Neural crest cell (in vitro differentiated cells): ENCODE data around the gene LIN37. TPM values are rescaled to one million over a fixed set of nuclear protein-coding genes. Genes with fewer than 3 reads are reported as not detected.

Source experiments
- DNase-seq: peaks from one replicate; pipeline ENCODE4 v3.0.0; 2021; ENCODE audit warnings: low read depth, mixed read lengths, low spot score
- H3K27ac Mint-ChIP-seq: one replicate; pipeline ENCODE4 v1.8.0; 2021; ENCODE audit warnings: mild to moderate bottlenecking, mixed read lengths; ENCODE audit not compliant: unreplicated experiment
- H3K27me3 Mint-ChIP-seq: 2 replicates; pipeline ENCODE4 v1.8.0; 2021; ENCODE audit warnings: low read depth, mild to moderate bottlenecking, mixed read lengths
- H3K36me3 Mint-ChIP-seq: 2 replicates; pipeline ENCODE4 v1.8.0; 2021; ENCODE audit warnings: low read depth, mild to moderate bottlenecking, mixed read lengths
- H3K4me1 Mint-ChIP-seq: 2 replicates; pipeline ENCODE4 v1.8.0; 2021; ENCODE audit warnings: mixed read lengths
- H3K4me3 Mint-ChIP-seq: one replicate; pipeline ENCODE4 v1.8.0; 2021; ENCODE audit warnings: mild to moderate bottlenecking, mixed read lengths
- H3K9me3 Mint-ChIP-seq: 2 replicates; pipeline ENCODE4 v1.8.0; 2021; ENCODE audit warnings: mixed read lengths
- total RNA-seq: library from RNA; stranded (reverse); gene quantifications from 2 replicates; pipeline ENCODE4 v1.2.1, GENCODE V29; 2021
- TF ChIP-seq, protein P1 (sequence below): fragments of 200-600 bp; sonication (generic); conservative IDR thresholded peaks from 2 replicates; pipeline ENCODE4 v1.5.0; 2021; ENCODE audit warnings: antibody characterized with exemption, mild to moderate bottlenecking

The LIN37 gene
- total RNA-seq, 1 donor from 2014 or later: 12.5 TPM

DNA sequence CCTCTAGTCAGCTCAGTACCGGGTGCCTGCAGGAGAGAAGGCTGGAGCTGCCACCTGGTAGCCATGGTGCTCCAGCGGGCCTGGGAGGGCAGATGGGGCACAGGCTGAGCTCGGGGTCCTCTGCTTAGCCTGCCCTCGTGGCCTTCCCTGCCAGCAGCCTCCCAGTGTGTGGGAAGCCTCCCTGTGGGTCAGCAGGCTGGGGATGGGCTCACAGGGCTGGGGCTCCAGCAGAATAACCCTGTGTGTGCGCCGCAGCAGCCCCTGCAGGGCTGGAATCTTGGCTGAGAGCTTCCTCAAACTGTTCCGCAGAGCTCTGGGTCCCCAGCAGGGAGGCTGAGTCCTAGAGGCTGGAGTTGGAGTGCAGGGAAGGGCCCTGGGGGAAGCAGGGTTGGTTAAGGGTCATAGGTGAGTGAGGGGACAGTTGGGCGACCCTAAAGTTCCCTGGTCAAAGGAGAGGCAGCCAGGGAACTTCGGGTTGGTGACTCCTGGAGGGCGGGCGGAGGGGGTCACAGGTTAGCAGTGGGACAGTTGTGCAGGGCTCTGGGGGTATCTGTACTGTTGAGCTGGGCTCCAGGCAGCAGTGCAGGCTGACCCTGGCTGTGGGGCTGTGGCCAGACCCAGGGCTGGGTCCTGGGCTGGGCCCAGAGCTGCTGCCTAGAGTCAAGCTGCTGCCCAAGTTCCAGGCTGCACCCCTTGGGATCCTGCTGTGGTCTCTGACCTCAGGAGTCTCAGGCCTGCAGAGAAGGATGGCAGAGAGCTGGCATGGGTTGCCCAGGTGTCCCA lies 41.0 kb downstream of the LIN37 start:
- H3K36me3 Mint-ChIP-seq: no peaks in the 10 kb centered on the region
- no peak for DNase-seq
- H3K4me3 Mint-ChIP-seq: no peak overlapping the region

DNA sequence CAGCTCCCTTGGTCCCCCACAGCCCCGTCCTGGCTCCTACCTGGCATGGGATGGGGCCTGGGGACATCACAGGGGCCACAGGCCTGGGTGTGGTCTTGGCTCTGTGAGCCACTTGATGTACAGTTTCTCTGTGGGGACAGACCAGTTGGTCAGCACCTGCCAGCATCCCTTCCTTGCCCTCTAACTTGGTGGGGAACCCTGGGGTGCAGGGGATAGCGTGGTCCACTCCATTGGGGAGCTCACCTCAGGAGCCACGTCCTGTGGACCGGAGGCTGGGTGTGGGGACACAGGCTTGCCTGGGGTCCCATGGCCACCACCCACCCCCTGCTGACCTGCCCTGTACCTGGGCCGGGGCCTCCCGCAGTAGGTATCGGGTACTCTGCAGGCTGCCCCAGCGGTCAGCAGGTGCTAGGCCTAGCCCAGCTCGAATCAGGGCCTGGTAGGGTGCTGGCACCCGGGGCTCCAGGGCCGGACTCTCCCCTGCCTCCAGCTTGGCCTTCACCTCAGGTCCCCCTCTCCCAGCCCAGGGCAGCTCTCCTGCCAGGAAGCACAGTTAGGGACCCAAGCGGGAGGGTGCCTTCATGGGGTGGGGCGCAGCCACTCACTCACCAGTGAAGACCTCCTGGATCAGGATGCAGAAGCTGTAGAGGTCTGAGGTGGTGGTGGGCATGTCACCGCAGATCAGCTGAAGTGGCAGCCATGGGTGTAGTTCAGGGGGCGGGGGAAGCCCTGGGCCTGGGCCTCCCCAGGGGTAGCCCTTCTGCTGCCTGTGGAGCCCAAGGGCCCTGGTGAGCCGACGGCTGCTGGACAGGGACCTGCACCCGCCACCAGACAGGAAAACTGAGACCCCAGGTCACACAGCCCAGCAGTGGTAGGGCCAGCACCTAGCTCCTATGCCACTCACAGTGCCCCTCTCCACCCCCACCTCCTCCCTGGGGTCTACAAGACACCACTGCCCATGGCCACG lies 41.9 kb downstream of the LIN37 start:
- no peak overlapping the region for H3K27ac Mint-ChIP-seq
- no peak overlapping the region for H3K4me3 Mint-ChIP-seq
- no peaks in the 10 kb centered on the region for H3K9me3 Mint-ChIP-seq
- no peaks in the 10 kb centered on the region for H3K4me1 Mint-ChIP-seq
- H3K27me3 Mint-ChIP-seq: peaks cover 8% of the 10 kb centered on the region
- H3K36me3 Mint-ChIP-seq: no peaks in the 10 kb centered on the region
- no peak for DNase-seq
- TF ChIP-seq, protein P1, sequence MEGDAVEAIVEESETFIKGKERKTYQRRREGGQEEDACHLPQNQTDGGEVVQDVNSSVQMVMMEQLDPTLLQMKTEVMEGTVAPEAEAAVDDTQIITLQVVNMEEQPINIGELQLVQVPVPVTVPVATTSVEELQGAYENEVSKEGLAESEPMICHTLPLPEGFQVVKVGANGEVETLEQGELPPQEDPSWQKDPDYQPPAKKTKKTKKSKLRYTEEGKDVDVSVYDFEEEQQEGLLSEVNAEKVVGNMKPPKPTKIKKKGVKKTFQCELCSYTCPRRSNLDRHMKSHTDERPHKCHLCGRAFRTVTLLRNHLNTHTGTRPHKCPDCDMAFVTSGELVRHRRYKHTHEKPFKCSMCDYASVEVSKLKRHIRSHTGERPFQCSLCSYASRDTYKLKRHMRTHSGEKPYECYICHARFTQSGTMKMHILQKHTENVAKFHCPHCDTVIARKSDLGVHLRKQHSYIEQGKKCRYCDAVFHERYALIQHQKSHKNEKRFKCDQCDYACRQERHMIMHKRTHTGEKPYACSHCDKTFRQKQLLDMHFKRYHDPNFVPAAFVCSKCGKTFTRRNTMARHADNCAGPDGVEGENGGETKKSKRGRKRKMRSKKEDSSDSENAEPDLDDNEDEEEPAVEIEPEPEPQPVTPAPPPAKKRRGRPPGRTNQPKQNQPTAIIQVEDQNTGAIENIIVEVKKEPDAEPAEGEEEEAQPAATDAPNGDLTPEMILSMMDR: no peak

More for the DNA sequence above, 41.0 kb downstream of the LIN37 start:
- Mint-ChIP-seq H3K27me3 (peaks cover 4% of the 10 kb centered on the region), H3K4me1 (no peaks in the 10 kb centered on the region), H3K9me3 (no peaks in the 10 kb centered on the region), H3K27ac (no peak overlapping the region)
- TF ChIP-seq, protein P1: no peak

- H3K4me3 Mint-ChIP-seq: no peak overlapping the region
- H3K27ac Mint-ChIP-seq: no peak overlapping the region
- no peaks in the 10 kb centered on the region for H3K4me1 Mint-ChIP-seq
- TF ChIP-seq, protein P1: no peak
- no peaks in the 10 kb centered on the region for H3K9me3 Mint-ChIP-seq
- no peaks in the 10 kb centered on the region for H3K36me3 Mint-ChIP-seq
- no peak for DNase-seq
- peaks cover 15% of the 10 kb centered on the region for H3K27me3 Mint-ChIP-seq
These were observed 42.8 kb downstream of the LIN37 start for GRCh38 chr19:35790981-35791813.

DNA sequence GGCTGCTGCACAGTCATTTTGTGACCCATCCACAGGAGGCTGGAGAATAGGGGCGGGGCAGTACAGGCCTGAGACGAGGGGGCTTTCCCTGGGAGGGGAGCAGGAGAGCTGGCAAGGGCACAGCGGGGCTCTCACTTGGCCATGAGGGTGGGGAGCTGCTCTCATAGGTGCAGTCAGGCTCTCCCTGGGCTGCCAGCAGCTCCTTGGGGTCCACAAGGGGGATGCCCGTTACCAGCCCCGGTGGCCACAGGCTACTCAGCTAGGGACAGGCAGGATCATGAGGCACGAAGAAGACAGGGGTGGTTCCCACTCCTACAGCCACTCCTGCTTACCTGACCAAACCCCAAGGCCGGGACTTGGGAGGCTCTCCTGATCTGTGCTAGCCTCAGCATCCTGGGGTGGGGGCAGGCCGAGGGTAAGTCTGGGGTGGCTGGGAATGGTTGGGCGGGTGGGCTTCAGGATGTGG lies 43.5 kb downstream of the LIN37 start:
- Mint-ChIP-seq H3K4me3 (no peak overlapping the region), H3K27me3 (peaks cover 22% of the 10 kb centered on the region), H3K36me3 (no peaks in the 10 kb centered on the region), H3K27ac (no peak overlapping the region), H3K9me3 (no peaks in the 10 kb centered on the region), H3K4me1 (no peaks in the 10 kb centered on the region)
- TF ChIP-seq, protein P1: no peak
- no peak for DNase-seq

GRCh38 chr19:35792312-35792711 lies 43.9 kb downstream of the LIN37 start:
- Mint-ChIP-seq H3K4me3 (peak overlapping the region; percentile 23), H3K27ac (no peak overlapping the region), H3K4me1 (no peaks in the 10 kb centered on the region), H3K27me3 (peaks cover 26% of the 10 kb centered on the region), H3K9me3 (no peaks in the 10 kb centered on the region), H3K36me3 (no peaks in the 10 kb centered on the region)
- DNase-seq: no peak
- TF ChIP-seq, protein P1: no peak
